ENCODE data around the gene TSEN54.

The TSEN54 gene

DNA sequence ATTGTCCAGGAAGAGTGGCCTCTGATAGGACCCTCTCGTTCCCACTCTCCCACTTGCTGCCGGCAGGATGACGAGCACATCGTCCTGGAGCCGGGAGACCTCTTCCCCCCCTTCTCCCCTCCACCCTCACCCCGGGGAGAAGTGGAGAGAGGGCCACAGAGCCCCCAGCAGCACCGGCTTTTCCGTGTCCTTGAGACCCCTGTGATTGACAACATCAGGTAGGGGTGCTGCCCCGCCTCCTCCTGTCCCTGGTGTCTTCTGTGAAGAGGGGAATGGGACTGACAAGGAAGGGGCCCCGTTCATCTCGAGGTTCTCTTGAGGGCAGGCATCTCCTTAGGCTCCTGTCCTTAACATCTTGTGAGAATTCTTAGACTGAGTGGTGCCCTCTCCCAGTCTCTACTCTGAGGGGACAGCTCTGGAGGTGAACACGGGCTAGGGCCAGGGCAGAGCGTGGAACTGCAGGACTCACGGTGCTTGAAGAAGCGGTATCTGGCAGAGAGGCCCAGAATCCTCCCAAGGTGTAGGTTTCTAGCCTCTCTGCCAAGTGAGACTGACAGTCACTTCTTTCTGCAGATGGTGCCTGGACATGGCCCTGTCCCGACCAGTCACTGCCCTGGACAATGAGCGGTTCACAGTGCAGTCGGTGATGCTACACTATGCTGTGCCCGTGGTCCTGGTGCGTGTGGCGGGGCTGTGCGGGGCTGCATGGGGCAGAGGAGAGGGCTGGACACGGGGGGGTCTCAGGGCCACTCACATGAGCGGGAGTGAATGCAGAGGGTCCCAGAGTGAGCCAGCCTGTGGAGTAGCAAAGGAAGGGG, 27.4 kb upstream of the TSEN54 start:
- H3K9ac ChIP-seq (ENCODE audit: low read depth, low read length): no peak overlapping the region
- H2AFZ ChIP-seq (ENCODE audit: low read depth, low read length): no peak overlapping the region
- no peaks in the 10 kb centered on the region for H3K9me3 ChIP-seq (ENCODE audit: insufficient read depth, low read length, severe bottlenecking)
- no peak overlapping the region for H3K4me2 ChIP-seq (ENCODE audit: insufficient read depth, low read length)
- H3K27ac ChIP-seq (ENCODE audit: low read length): no peak overlapping the region
- H3K36me3 ChIP-seq (ENCODE audit: insufficient read depth, low read length): peaks cover 60% of the 10 kb centered on the region
- peaks cover 25% of the 10 kb centered on the region for H3K4me1 ChIP-seq (ENCODE audit: insufficient read depth, low read length)
- ATAC-seq (ENCODE audit: insufficient read depth, low read depth) (no peak), DNase-seq (no peak)
- no peaks in the 10 kb centered on the region for H3K27me3 ChIP-seq (ENCODE audit: insufficient read depth, low read length, poor library complexity)
- H3K4me3 ChIP-seq (ENCODE audit: low read depth in 1 of 2, low read length in 2 of 2): no peak overlapping the region
- TF ChIP-seq, protein P1, sequence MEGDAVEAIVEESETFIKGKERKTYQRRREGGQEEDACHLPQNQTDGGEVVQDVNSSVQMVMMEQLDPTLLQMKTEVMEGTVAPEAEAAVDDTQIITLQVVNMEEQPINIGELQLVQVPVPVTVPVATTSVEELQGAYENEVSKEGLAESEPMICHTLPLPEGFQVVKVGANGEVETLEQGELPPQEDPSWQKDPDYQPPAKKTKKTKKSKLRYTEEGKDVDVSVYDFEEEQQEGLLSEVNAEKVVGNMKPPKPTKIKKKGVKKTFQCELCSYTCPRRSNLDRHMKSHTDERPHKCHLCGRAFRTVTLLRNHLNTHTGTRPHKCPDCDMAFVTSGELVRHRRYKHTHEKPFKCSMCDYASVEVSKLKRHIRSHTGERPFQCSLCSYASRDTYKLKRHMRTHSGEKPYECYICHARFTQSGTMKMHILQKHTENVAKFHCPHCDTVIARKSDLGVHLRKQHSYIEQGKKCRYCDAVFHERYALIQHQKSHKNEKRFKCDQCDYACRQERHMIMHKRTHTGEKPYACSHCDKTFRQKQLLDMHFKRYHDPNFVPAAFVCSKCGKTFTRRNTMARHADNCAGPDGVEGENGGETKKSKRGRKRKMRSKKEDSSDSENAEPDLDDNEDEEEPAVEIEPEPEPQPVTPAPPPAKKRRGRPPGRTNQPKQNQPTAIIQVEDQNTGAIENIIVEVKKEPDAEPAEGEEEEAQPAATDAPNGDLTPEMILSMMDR (IDR thresholded peaks at IDR 0.05; ENCODE audit: borderline replicate concordance, extremely low read depth, low read length, poor library complexity, severe bottlenecking): no peak
- TF ChIP-seq EZH2 (IDR thresholded peaks at IDR 0.05; ENCODE audit: borderline replicate concordance, low read depth, low read length, severe bottlenecking): no peak
- peaks cover 10% of the 10 kb centered on the region for H3K79me2 ChIP-seq (ENCODE audit: insufficient read depth, low read length)
- H4K20me1 ChIP-seq (ENCODE audit: insufficient read depth, low read length): 0 out of 2 replicates have a peak, but pooled peaks cover 3% of the 10 kb centered on the region

DNA sequence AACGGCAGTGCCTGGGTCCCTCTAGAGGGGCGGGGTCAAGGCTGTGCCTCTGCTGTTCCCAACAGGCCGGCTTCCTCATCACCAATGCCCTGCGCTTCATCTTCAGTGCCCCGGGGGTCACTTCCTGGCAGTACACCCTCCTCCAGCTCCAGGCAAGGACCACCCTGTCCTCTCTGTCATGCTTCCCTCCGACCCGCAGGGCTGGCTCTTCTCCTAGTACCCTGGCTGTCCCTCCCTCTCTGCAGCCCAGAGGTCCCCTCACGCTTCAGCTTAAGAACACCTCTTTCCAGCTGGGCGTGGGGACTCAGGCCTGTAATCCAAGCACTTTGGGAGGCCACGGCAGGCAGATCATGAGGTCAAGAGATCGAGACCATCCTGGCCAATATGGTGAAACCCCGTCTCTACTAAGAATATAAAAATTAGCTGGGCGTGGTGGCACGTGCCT, 26.8 kb upstream of the TSEN54 start:
- Histone ChIP-seq H3K4me3 (ENCODE audit: low read depth in 1 of 2, low read length in 2 of 2) (no peak overlapping the region), H3K36me3 (ENCODE audit: insufficient read depth, low read length) (peaks cover 67% of the 10 kb centered on the region), H3K4me2 (ENCODE audit: insufficient read depth, low read length) (no peak overlapping the region), H3K27ac (ENCODE audit: low read length) (no peak overlapping the region), H3K9ac (ENCODE audit: low read depth, low read length) (no peak overlapping the region), H3K79me2 (ENCODE audit: insufficient read depth, low read length) (peaks cover 10% of the 10 kb centered on the region; the same call in 1 of the 2 replicates), H3K9me3 (ENCODE audit: insufficient read depth, low read length, severe bottlenecking) (no peaks in the 10 kb centered on the region), H4K20me1 (ENCODE audit: insufficient read depth, low read length) (0 out of 2 replicates have a peak, but pooled peaks cover 3% of the 10 kb centered on the region), H3K27me3 (ENCODE audit: insufficient read depth, low read length, poor library complexity) (no peaks in the 10 kb centered on the region), H3K4me1 (ENCODE audit: insufficient read depth, low read length) (peaks cover 25% of the 10 kb centered on the region), H2AFZ (ENCODE audit: low read depth, low read length) (no peak overlapping the region)
- no peak for DNase-seq
- TF ChIP-seq, protein P1 (IDR thresholded peaks at IDR 0.05; ENCODE audit: borderline replicate concordance, extremely low read depth, low read length, poor library complexity, severe bottlenecking): no peak
- no peak for TF ChIP-seq EZH2 (IDR thresholded peaks at IDR 0.05; ENCODE audit: borderline replicate concordance, low read depth, low read length, severe bottlenecking)
- ATAC-seq (ENCODE audit: insufficient read depth, low read depth): no peak

DNA sequence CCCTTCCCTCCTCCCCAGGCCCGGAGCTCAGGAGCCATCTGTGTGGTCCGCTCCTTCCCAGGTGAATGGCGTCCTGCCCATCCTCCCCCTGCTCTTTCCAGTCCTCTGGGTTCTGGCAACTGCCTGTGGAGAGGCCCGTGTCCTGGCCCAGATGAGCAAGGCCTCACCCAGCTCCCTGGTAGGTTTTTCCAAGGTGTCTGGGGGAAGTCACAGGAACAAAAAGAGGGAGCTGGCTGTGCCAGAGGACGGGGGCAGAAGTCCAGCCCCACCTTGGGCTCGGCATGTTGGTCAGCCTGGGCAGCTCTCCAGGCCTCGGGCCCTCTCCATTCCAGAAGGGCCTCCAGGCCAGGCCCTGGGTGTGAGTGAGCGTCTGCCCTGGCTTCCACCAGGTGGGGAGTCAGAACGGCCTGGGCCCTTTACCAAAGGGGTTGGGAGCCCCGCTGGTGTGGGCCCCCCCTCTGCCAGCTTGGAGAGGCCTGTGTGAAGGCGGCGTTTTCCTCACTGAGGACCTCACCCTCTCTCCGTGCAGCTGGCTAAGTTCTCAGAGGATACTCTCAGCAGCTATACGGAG, 26.1 kb upstream of the TSEN54 start:
- Histone ChIP-seq H3K4me2 (ENCODE audit: insufficient read depth, low read length) (no peak overlapping the region), H3K4me3 (ENCODE audit: low read depth in 1 of 2, low read length in 2 of 2) (no peak overlapping the region), H3K4me1 (ENCODE audit: insufficient read depth, low read length) (peaks cover 25% of the 10 kb centered on the region), H3K36me3 (ENCODE audit: insufficient read depth, low read length) (peaks cover 73% of the 10 kb centered on the region), H4K20me1 (ENCODE audit: insufficient read depth, low read length) (0 out of 2 replicates have a peak, but pooled peaks cover 3% of the 10 kb centered on the region), H3K27me3 (ENCODE audit: insufficient read depth, low read length, poor library complexity) (no peaks in the 10 kb centered on the region), H3K79me2 (ENCODE audit: insufficient read depth, low read length) (peaks cover 9% of the 10 kb centered on the region; the same call in 1 of the 2 replicates), H3K9ac (ENCODE audit: low read depth, low read length) (no peak overlapping the region), H3K9me3 (ENCODE audit: insufficient read depth, low read length, severe bottlenecking) (no peaks in the 10 kb centered on the region), H2AFZ (ENCODE audit: low read depth, low read length) (no peak overlapping the region), H3K27ac (ENCODE audit: low read length) (no peak overlapping the region)
- ATAC-seq (ENCODE audit: insufficient read depth, low read depth) (no peak), DNase-seq (no peak)
- TF ChIP-seq EZH2 (IDR thresholded peaks at IDR 0.05; ENCODE audit: borderline replicate concordance, low read depth, low read length, severe bottlenecking): no peak
- TF ChIP-seq, protein P1 (IDR thresholded peaks at IDR 0.05; ENCODE audit: borderline replicate concordance, extremely low read depth, low read length, poor library complexity, severe bottlenecking): no peak
